Activated effector memory CD4-positive, alpha-beta T cell treated with anti-CD3 and anti-CD28 coated beads, Interleukin-2, amount 50 U/mL, for 16 hours (primary cell): ENCODE data around the gene METTL21A.
"Not testable (repeated sequence)": the region's sequence is repeated elsewhere in the genome, so short reads cannot be mapped to it uniquely, and the experiment has no call there.

Source experiments
- DNase-seq: peaks from one replicate; pipeline ENCODE4 v3.0.0-alpha.2; 2020

Gene METTL21A

DNA sequence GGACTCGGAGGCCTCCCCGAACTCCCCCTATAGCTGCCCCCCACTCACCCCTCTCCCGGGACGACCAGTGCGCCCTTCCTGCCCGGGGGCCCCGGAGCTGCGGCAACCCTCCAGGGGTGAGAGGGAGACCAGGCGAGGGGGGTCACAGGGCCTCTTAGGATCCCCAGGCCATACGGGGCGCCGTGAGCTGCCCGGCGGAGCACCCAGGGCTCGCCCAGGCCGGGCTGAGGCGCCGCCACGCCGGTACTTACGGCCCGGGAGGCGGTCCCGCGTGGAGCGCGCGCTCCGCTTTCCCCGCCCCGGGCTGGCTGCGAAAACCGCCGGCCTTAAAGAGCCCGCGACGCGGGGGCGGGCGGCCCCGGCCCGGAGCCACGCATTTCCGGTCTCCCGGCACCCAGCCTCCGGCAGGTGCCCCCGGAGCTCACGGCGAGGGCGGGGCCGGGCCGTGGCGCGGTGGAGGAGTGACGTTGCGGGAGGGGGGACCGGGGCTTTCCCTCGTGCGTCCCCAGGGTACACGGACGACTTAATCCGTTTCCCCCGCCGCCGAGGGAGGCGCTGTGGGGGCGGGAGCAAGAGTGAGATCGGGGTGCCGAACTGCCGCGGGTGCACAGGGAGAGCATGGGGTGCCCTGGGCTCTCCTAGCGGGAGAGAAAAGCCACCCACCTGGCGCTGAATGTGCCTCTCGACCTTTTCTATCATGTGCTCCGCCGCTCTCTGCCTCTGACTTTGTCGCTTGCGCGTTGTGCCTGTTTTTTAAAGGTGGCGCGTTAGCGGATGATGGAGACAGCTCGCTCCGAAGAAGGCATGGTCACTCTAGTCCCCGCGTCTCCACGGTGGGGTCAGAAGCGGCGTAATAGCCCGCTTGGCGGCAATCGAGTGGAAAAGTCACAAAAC lies at the start of gene METTL21A:
TSS of gene METTL21A (minus strand) at position 381 of the 894 bp plus-strand sequence. CDS start 1,019 bp downstream, outside the sequence.
- peak; percentile 98 for DNase-seq

DNA sequence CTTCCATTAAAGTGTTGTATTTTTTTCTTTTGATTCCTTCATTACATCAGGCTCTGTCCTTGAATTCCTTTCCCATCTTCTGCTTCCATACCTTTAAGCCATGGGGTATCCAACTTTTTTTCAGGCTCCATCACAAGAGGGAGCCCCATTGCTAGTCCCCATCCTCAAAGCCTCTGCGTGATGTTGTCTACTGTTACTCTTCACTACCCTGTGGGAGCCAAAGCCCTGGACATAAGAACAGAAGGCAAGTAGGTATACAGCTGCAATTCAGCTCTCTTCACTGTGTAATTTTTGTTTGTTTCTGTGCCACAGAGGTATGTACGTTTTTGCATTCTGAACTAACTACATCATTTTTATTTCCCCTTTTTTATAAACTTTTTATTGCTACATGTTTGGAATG lies 49.6 kb upstream of the METTL21A start:
- DNase-seq, result no peak

DNA sequence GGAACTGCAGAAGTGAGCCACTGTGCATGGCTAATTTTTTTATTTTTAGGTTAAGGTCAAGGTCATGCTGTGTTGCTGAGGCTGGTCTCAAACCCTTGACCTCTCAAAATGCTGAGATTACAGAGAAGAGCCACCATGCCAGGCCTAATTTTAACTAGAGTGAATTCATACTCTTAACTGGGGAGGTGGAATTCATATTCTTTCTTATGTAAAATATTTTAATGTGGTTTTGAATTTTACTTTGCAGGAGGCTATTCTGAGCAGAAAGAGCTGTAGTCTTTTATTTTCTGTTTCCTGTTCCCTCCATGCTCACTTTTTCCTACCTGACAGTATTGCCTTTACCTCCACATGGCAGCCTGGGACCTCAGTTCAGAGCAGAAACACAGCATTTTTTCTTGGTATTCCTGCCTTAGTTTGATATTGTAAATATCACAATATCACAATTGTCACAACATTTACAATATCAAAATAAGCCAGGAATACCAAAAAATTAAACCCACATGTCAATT lies 49.1 kb upstream of the METTL21A start:
- no peak for DNase-seq

DNA sequence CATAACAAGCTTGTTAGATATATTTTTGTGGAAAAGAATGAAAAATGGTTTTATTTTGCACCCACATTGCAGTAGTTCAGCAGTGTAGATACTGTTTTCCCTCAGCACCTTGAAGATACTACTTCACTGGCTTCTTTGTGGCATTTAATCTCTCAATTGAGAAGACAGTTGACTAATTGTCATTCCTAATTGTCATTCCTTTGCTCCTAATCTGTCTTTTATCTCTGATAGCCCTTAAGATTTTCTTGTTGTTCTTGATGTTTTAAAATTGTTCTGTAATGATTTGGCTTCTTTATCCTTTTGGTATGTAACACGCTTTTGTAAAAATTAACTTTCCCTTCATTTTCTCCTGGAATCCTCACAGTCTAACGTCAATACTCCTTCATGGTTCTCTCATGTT lies 48.2 kb upstream of the METTL21A start:
- DNase-seq, result no peak

DNA sequence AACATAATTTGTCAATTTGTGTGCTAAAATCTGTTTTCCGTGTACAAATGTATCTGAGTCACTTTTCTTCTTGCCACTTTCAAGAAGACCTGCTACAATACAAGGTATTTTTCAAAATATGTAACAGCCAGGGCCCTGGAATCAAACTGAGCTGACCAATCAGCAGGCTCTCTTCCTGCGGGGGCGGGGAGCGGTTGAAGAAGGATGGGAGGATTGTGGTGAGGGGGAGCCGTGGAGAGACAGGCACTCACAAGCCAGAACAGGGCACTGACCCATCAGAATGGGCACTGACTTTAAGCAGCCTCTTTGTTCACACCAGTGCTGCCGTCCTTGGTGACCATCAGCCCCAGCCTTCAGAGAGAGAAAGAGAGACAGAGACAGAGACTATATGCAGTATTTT lies 45.7 kb upstream of the METTL21A start:
- no peak for DNase-seq

DNA sequence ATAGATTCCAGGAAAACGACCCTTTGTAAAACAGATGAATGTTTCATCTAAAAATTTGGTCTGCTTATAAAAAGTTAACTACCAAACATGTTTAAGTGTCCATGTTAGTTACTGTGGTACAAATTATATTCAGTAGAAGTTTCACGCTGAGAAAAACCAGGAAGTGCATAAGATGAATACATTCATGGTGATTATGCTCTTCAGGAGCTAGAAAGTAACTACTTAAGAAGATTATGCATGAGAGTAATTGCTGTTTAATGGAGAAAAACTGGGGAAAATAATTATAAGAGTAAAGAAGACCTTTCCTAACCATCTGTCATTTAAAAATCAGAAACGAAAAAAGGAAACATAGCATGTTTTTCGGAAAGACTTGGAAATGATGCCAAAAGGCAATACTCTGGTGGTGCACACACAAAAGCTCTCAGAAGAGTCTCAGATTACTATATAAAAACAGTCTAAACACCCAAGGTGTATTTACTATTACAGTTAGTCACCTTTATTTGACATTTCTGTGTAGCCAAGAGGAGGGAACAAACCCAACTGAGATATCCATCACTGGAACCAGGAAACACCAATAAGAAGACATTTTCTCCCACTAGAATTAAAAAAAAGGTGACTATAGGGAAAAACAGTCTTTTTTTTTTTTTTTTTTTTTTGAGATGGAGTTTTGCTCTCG lies 38.8 kb upstream of the METTL21A start:
- no peak for DNase-seq

DNA sequence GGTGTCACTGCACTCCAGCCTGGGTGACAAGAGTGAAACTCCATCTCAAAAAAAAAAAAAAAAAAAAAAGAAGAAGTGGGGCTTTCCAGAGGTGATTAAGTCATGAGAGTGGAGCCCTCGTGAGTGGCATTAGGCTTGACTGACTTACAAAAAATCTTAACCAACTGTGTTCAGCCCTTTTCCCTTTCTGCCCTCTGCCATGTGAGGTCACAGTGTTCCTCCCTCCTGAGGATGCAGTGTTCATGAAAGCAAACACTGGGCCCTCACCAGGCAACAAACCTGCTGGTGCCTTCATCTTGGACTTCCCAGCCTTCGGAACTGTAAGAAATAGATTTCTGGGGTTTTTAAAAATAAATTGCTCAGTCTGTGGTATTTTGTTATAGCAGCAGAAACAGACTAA lies 37.0 kb upstream of the METTL21A start:
- no peak for DNase-seq

DNA sequence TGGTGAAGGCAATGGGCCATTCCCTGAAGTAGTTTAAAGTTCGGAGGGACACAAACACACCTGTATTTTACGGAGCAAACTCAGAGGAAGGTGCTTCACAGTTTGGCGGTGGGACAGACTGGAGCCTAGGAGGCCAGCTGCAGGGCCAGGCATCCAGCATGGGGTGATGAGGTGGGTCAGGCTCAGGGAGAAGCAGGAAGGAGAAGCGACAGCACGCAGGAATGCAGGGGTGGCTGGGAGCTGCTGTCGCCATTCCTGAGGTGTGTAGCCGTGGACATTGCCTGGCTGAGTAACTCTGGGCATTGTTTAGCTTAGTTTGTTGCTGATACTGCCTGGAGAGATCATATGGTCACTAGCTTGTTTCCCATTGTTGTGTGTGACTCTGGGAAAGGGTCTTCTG lies 35.8 kb upstream of the METTL21A start:
- DNase-seq, result no peak

DNA sequence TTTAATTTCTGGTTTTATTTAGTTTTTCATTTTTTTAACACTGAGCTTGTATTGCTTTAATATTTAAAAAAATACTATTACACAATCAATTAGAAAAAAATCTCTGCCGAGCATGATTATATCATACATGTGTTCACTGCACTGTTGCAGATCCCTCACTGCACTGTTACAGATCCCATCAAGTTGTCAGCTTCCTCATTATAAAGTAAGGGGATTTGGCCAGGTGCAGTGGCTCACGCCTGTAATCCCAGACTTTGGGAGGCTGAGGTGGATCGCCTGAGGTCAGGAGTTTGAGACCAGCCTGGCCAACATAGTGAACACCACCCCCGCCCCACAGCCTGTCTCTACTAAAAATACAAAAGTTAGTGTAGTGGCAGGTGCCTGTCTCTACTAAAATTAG lies 33.0 kb upstream of the METTL21A start:
- DNase-seq, result no peak

DNA sequence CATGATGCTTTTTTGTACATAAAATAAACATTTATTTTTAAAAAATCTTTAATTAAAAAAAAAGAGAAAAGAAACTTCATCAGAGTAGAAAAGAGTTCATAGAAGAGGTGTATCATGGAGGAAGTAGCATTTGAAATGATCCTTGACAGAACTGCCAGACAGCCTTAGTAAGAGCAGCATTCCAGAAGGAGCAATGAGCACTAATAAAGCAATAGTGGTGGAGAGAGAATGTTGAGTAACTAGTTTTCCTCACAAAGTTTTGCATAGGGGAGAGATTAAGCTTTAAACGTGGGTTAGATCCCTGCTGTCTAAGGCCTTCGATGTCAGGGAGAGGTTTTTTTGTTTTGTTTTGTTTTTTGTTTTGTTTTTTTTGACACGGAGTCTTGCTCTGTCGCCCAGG lies 29.8 kb upstream of the METTL21A start:
- no peak for DNase-seq

DNA sequence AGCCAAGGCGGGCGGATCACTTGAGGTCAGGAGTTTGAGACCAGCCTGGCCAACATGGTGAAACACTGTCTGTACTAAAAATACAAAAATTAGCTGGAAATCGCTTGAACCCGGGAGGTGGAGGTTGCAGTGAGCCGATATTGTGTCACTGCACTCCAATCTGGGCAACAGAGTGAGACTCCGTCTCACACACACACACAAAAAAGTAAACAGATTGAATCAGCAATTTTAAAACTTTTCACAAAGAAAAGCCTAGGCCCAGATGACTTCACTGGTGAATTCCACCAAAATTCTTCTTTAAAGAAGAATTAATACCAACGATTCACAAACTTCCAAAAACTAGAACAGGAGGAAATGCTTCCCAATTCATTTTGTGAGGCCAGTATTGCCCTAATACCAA lies 21.4 kb upstream of the METTL21A start:
- DNase-seq, result not testable (repeated sequence)

DNA sequence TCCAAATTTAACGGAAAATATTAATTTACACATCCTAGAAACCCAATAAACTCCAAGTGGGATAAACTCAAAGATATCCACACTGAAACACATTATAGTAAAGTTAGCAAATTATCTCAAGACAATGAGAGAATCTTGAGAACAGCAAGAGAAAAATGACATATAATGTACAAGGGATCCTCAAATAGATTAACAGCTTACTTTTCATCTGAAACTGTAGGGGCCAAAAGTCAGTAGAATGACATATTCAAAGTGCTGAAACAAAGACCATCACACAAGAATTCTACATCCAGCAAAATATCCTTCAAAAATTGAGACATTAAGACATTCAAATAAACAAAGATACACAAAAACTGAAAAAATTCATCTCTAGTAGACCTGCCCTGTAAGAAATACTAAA lies 18.7 kb upstream of the METTL21A start:
- no peak for DNase-seq

DNA sequence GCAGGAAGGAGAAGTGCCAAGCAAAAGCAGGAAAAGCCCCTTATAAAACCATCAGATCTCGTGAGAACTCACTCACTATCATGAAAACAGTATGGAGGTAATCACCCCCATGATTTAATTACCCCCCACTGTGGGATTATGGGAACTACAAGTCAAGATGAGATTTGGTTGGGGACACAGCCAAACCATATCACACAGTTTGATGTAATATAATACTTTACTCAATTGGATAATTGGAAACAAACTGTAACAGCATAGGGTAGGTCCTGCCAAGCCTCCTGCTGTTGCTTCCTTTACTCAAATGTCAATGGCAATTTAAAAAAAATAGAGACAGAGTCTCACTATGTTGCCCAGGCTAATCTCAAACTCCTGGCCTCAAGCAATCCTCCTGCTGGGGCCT lies 15.5 kb upstream of the METTL21A start:
- no peak for DNase-seq

DNA sequence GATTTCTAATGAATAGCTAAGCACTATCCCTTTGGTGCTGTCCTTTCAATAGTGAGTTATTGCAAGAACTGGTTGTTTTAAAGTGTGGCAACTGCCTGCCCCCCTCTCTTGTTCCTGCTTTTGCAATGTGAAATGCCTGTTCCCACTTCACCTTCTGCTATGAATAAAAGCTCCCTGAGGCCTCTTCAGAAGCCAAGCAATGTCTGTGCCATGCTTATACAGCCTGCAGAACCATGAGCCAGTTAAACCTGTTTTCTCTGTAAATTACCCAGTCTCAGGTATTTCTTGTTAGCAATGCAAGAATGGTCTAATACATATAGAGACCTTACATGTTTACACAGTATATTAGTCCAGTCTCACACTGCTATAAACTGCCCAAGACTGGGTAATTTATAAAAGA lies 15.0 kb upstream of the METTL21A start:
- no peak for DNase-seq

DNA sequence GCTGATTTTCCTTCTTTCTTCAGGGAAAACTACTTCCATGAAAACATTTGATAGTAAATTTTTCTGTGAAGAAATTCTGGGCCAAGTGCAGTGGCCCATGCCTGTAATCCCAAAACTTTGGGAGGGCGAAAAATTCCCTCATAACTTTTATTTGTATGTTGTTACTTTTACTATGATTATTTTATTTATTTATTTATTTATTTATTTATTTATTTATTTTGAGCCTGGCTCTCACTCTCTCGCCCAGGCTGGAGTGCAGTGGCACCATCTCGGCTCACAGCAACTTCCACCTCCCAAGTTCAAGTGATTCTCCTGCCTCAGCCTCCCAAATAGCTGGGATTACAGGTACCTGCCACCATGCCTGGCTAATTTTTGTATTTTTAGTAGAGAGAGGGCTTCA lies 14.1 kb upstream of the METTL21A start:
- not testable (repeated sequence) for DNase-seq

DNA sequence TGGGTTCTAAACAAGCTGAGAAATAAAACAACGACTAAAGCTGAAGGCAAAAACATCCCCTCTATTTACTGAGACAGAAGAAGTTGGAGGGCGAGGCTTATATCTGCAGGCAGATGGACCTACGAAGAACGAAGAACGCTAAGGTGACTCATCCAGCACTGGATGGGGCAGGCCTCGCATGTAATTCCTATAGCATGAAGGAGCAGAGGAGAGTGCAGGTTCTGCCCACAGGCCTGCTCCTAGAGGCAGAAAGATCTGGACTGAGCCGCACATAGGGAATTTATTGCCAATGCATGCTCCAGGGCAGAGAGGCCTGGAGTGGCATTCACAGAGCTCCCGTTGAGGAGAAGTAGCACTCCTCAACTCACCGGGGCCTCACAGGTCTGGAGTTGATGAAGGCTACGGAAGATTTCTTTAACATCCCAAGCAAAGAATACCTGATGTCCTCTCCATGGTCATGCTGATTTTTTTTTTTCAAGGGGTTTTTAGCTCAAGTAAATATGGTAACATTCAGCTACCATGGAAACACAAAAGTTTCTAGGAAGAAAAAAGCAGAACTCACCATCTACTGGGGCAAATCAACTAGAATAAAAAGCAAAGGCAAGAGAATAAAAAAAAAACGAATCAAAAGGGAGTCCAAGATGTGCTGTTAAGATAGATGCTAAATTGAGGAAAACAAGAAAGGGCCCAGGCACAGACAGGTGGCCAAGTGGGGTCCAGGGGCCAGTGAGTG lies 10.4 kb upstream of the METTL21A start:
- no peak for DNase-seq

DNA sequence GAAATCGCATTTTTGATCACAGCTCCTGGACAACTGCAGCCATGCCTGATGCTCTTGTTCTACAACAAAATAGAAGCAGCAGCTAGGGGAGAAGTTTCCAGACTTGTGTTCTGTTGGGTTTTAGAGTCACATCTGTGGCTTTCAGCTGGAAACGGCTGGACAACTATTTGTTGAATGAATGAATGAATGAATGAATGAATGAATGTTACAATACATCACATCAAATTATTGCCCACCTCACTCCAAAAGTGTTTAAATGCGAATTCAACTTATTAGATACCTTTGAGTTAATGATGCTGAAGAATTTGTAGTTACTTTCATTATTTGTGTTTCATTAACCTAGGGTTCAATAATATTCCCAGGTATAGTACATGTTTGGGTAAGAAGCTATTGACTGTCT lies 8.5 kb upstream of the METTL21A start:
- DNase-seq, result no peak

DNA sequence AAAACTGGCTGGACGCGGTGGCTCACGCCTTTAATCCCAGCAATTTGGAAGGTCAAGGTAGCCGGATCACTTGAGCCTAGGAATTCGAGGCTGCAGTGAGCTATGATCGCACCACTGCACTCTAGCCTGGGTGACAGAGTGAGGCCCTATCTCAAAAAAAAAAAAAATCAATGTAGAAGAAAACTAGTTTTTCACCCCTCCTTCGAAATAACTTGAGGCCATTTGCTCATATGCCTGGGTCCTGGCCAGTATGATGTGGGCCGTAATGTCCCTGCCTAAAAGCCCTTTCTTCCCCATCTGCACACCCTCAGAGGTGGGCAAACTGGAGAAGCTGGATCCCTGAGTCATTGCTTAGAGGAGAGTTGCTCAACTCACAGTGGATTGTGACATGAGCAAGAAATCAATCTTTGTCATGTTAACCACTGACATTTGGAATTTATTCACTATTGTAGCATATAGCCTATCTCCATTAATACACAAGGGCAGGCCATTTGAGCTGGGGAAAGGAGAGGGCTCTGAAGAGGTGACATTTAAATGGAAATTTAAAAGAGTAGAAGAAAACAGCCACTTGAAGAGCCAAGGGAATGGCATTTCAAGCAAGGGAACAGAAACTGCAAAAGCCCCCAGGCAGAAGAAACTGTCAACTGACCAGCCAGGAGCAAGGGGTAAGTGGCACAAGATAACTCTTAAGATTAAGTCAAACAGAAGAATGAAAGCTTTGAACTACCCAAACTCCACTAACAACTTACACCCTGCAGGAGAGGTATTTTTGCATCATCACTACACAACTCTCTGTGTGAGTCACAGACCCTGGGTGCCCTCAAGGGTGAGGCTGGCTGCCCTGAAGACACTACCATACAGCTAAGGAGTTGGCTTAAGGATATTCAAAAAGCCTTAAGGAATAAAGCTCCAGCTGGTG lies 7.6 kb upstream of the METTL21A start:
- no peak for DNase-seq

DNA sequence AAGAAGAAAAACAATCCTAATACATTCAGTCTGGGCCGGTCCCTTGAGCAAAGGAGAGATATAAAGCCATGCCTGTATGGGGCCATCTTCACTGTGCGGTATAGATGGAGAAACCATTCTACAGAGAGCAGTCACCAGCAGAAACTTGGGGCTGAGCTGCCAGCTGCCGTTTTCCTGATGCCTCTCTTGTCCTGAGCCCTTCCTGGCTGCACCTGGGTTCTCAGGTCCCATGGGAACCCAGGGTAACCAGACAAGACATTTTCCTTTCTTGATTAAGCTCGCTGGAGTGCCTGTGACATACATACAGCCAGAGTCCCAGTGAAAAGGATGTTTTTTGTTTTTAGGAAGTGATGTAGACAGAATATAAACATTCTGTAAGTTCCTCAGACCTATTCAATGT lies 5.3 kb upstream of the METTL21A start:
- no peak for DNase-seq

DNA sequence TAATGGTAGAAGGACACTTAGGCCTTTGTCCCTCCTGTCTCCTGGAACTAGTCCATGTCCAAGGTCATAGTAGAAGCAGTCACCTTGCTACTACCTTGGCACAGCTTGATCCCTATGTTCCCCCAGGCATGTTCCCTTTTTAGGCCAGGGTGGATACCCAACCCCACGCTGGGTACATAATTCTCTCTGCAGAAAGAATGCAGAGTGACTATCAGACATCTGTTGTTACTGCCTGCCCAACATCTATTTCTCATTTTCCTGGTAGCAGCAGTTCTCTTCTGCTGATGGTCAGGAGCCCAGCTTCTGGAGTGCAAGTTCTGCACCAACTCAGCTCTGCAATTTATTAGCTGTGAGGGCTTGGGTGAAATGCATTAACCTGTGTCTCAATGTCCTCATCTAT lies 4.4 kb upstream of the METTL21A start:
- no peak for DNase-seq

DNA sequence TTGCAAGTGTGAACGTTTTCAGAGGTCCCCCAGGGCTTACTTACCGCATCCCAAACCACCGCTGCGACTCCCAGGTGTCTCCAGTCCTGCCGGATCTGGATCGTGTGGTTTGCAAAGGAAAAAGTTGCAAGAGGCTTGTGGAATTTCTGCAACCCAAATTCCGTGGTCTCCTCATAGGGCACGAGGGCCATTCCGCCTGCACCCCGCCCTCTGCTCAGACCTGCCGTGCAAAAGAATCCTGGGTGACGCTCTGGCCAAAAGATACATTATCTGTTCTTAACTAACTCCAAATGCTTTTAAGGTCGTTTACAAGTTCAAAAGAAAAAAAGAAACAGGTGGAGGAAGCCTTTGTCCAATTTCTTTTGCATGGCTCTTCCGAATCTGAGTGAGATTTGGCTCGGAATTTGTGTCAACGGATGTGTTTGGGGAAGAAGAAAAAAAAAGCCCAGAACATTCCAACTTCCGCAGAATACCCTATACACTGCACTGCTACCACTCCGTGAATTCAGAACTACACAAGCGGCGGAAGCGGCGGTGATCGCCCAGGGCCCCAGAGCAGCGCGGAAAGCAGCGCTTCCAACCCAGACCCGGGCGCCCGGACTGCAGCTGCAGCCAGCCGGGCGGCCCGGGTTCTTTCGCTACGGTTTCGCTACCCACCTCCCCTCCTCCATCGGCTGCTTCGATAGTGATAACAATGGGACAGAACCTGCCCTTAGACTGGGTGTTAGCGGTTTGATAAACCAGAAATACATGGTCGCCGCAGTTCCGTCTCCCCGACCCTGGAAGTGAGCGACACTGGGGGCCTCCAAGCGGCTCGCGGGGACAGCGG lies 795 bp downstream of the METTL21A start:
- DNase-seq, result peak; percentile 87
